T47D (cell line): ENCODE results near the gene PTPRD.
A peak's percentile ranks its signal among the peaks of the same experiment; 100 is the strongest.

ENCODE experiments used
- DNase-seq, 2 experiments: peaks; one replicate each; pipeline versions ENCODE4 v3.0.0 to v3.0.0-alpha.2; 2011 to 2012; ENCODE audit warnings: low read depth in 1 of 2, low spot score in 1 of 2
- JUND ChIP-seq: IDR thresholded peaks from 2 replicates; pipeline ENCODE4 v1.6.1; 2012; ENCODE audit warnings: low read depth
- in situ Hi-C: cut with HindIII; loops from 2 replicates; pipeline ENCODE4 v1.10.0; 2016; ENCODE audit warnings: low sequenced_read_pairs, low pct_unique_long_range_greater_than_20kb

PTPRD gene

GRCh38 chr9:9792144-9792857, 820.5 kb downstream of the PTPRD start:
- no peak for DNase-seq

GRCh38 chr9:9791611-9792010, 821.2 kb downstream of the PTPRD start:
- peak in 1 of 2 experiments; percentile 27 for DNase-seq
- in situ Hi-C loops, result no loop called here
- no peak for TF ChIP-seq JUND

More at GRCh38 chr9:9792144-9792857, 820.5 kb downstream of the PTPRD start:
- in situ Hi-C loops, result no loop called here
- no peak for TF ChIP-seq JUND

- DNase-seq, result peak in 1 of 2 experiments; percentile 68
- in situ Hi-C loops, result no loop called here
- no peak for TF ChIP-seq JUND
Measured at GRCh38 chr9:9790216-9790872, 822.5 kb downstream of the PTPRD start.

GRCh38 chr9:9783711-9784110, 829.1 kb downstream of the PTPRD start:
- TF ChIP-seq JUND, result no peak
- in situ Hi-C loops, result no loop called here
- DNase-seq, result no peak

GRCh38 chr9:9783211-9783610, 829.6 kb downstream of the PTPRD start:
- no peak for TF ChIP-seq JUND
- in situ Hi-C loops, result no loop called here
- DNase-seq, result no peak

- TF ChIP-seq JUND, result no peak
- in situ Hi-C loops, result no loop called here
Measured at GRCh38 chr9:9778293-9778692, 834.5 kb downstream of the PTPRD start.

GRCh38 chr9:9774471-9774870, 838.3 kb downstream of the PTPRD start:
- in situ Hi-C loops, result no loop called here
- no peak for DNase-seq
- no peak for TF ChIP-seq JUND

More at GRCh38 chr9:9778293-9778692, 834.5 kb downstream of the PTPRD start:
- DNase-seq, result no peak

- no peak for DNase-seq
- TF ChIP-seq JUND, result no peak
- in situ Hi-C loops, result no loop called here
Measured at GRCh38 chr9:9771314-9771713, 841.5 kb downstream of the PTPRD start.

- peak in 1 of 2 experiments; percentile 67 for DNase-seq
- in situ Hi-C loops, result no loop called here
- TF ChIP-seq JUND, result no peak
Measured at GRCh38 chr9:9764821-9765220, 848.0 kb downstream of the PTPRD start.

- in situ Hi-C loops, result no loop called here
- DNase-seq, result no peak
- no peak for TF ChIP-seq JUND
Measured at GRCh38 chr9:9754186-9754585, 858.6 kb downstream of the PTPRD start.

GRCh38 chr9:9753266-9753665, 859.5 kb downstream of the PTPRD start:
- no peak for DNase-seq
- in situ Hi-C loops, result no loop called here
- TF ChIP-seq JUND, result no peak

- DNase-seq, result peak in 1 of 2 experiments; percentile 2
- no peak for TF ChIP-seq JUND
- in situ Hi-C loops, result no loop called here
Measured at GRCh38 chr9:9752722-9753121, 860.1 kb downstream of the PTPRD start.

GRCh38 chr9:9751996-9752395, 860.8 kb downstream of the PTPRD start:
- no peak for DNase-seq
- in situ Hi-C loops, result no loop called here
- no peak for TF ChIP-seq JUND
